Heart left ventricle (tissue), 16 donors: ENCODE measurements around the gene NUDT3. TPM values are rescaled to one million over a fixed set of nuclear protein-coding genes. Genes with fewer than 3 reads are reported as not detected.
A peak's percentile ranks its signal among the peaks of the same experiment; 100 is the strongest.
"Not testable (repeated sequence)": the region's sequence is repeated elsewhere in the genome, so short reads cannot be mapped to it uniquely, and the experiment has no call there.

Experiments
- ATAC-seq, 4 donors: fragments of 200-7000 bp; cut with Tn5 transposase; one replicate each; pipeline ENCODE4 v1.9.1; 2020 to 2022; ENCODE audit warnings: moderate library complexity in 4 of 4, mild to moderate bottlenecking in 3 of 4, moderate number of reproducible peaks in 1 of 4
- DNase-seq, 5 donors: peaks; one replicate each; pipeline ENCODE4 v3.0.0-alpha.2; 2020
- H3K27ac ChIP-seq, 12 donors: fragments of 200-600 bp; sonication (generic) in 4 of 12; one replicate each; pipeline versions ENCODE4 v1.5.0 to v1.8.0; 2016 to 2022; ENCODE audit warnings: mild to moderate bottlenecking in 2 of 12
- H3K27me3 ChIP-seq, 9 donors: fragments of 200-600 bp; sonication (generic) in 2 of 9; one replicate each; pipeline versions ENCODE4 v1.5.1 to v1.8.0; 2016 to 2022; ENCODE audit warnings: mild to moderate bottlenecking in 3 of 9
- H3K36me3 ChIP-seq, 9 donors: fragments of 200-600 bp; sonication (generic) in 2 of 9; one replicate each; pipeline versions ENCODE4 v1.5.0 to v1.8.0; 2018 to 2022; ENCODE audit warnings: mild to moderate bottlenecking in 2 of 9
- H3K4me1 ChIP-seq, 12 donors: fragments of 200-600 bp; sonication (generic) in 4 of 12; one replicate each; pipeline versions ENCODE4 v1.5.0 to v1.8.0; 2016 to 2022; ENCODE audit warnings: mild to moderate bottlenecking in 3 of 12
- H3K4me3 ChIP-seq, 12 donors: fragments of 200-600 bp; sonication (generic) in 4 of 12; one replicate each; pipeline versions ENCODE4 v1.5.0 to v1.8.0; 2017 to 2022; ENCODE audit warnings: mild to moderate bottlenecking in 9 of 12, moderate library complexity in 4 of 12
- H3K9me3 ChIP-seq, 12 donors: fragments of 200-600 bp; sonication (generic) in 4 of 12; one replicate each; pipeline versions ENCODE4 v1.5.0 to v1.8.0; 2016 to 2022; ENCODE audit warnings: mild to moderate bottlenecking in 1 of 12
- CTCF ChIP-seq, 12 donors: fragments of 200-600 bp; sonication (generic) in 4 of 12; IDR thresholded peaks; one replicate each; pipeline versions ENCODE4 v1.5.0 to v1.8.0; 2018 to 2022; ENCODE audit warnings: antibody characterized with exemption in 12 of 12, mild to moderate bottlenecking in 5 of 12
- POLR2A ChIP-seq, 2 donors: fragments of 450-650 bp; IDR thresholded peaks; one replicate each; pipeline ENCODE4 v1.6.1; 2017; ENCODE audit warnings: antibody characterized with exemption in 2 of 2, mild to moderate bottlenecking in 2 of 2, moderate library complexity in 2 of 2
- WGBS, 4 donors: extraction: QIAGEN DNeasy Blood & Tissue Kit in 2 of 4; methylation state at CpG; one replicate each; pipeline versions ENCODE4 v1.1.5 to v1.1.7; 2013 to 2018; 5-methylcytosine and 5-hydroxymethylcytosine counted together
- intact Hi-C, 10 donors: fragments of 100-400 bp; cut with DNase I; formaldehyde crosslinking; loops; one replicate each; pipeline versions ENCODE4 v1.11.1 to v1.14.2; 2022
- polyA plus RNA-seq, 2 donors: library from polyadenylated mRNA; stranded (reverse); fragments of 200-250 nt; gene quantifications; one replicate each; pipeline ENCODE4 v1.2.3, GENCODE V29; 2013
- total RNA-seq, 9 donors: library from RNA; depleted of rRNA in 2 of 9; stranded (reverse); fragments of >200 nt in 2 of 9; fragmentation: NEBNext Ultra II Directional in 3 of 9; extraction: Animal tissue kit (Norgen Biotek cat#: 25700) in 3 of 9; gene quantifications; one replicate each; pipeline versions ENCODE4 v1.1.0 to v1.2.4, GENCODE V29; 2016 to 2023
- donor health status: ischemic (EF 13 %, LVEDD 7.1; RV severe dilation, severe dysfunction).
- donor health status: healthy with polysubstance abuse.
- donor health status: DM: no; HTN: yes; CAD: no.
- donor health status: DM: no; HTN: no; CAD: no.
- donor health status: ischemic (EF 25% LVEDD 6.9; RV normal size, moderate dysfunction).
- donor health status: ischemic (EF 25% LVEDD 5.7; RV mildly dilated, moderate dysfunction).
- donor health status: healthy.
- donor health status: DM: yes; HTN: yes; CAD: no.
- donor health status: ischemic (EF 35%, LVEDD 5.7; RV mildly dilated, moderate dysfunction).
- donor health status: nonischemic (EF 11% LVEDD 7.7; RV severe dilation, severe dysfunction).
- donor health status: DM: yes; HTN: yes; CAD: no.
- donor health status: PGD.
- donor health status: ischemic (EF 29% LVEDD 5.4; RV normal size, mild dysfunction).
- donor health status: nonischemic (EF 23%, LVEDD 6.1; RV moderate dilation, normal function).

The NUDT3 gene
- total and polyA plus RNA-seq, 11 donors, result 15.9 to 68.4 (median 54.5) TPM

GRCh38 chr6:34325633-34326032, 66.8 kb downstream of the NUDT3 start:
- intact Hi-C loops, result no loop called here
- H3K4me1 ChIP-seq, result peaks cover 0 to 32% (median 12%) of the 10 kb centered on the region in 12 donors
- H3K36me3 ChIP-seq, result peaks cover 0 to 4% (median 0%) of the 10 kb centered on the region in 9 donors

GRCh38 chr6:34324738-34325444, 67.6 kb downstream of the NUDT3 start:
- Histone ChIP-seq H3K9me3 (no peaks in the 10 kb centered on the region), H3K27ac (peak overlapping the region in 11 of 12 donors; percentile 7 to 76 (median 45)), H3K4me3 (no peak overlapping the region), H3K36me3 (peaks cover 0 to 4% (median 0%) of the 10 kb centered on the region in 9 donors), H3K27me3 (no peaks in the 10 kb centered on the region), H3K4me1 (peaks cover 0 to 32% (median 13%) of the 10 kb centered on the region in 12 donors)
- 56 to 63% (median 60%) methylated on average over 8 of the region's 8 CpGs for WGBS, 4 donors
- intact Hi-C loops, result loop anchor here in 1 of 10 donors (5.0 kb wide), 1 partner anchor 67 kb away; the partner anchor contains the start of gene NUDT3
- DNase-seq (peak in 4 of 5 donors; percentile 40 to 81 (median 61)), ATAC-seq (peak; percentile 78 to 96 (median 93))
- TF ChIP-seq POLR2A (IDR thresholded peaks at IDR 0.05) (no peak), CTCF (IDR thresholded peaks at IDR 0.05) (no peak)

More at GRCh38 chr6:34325633-34326032, 66.8 kb downstream of the NUDT3 start:
- DNase-seq (no peak), ATAC-seq (no peak)
- Histone ChIP-seq H3K27ac (peak overlapping the region in 8 of 12 donors; percentile 14 to 76 (median 52)), H3K9me3 (no peaks in the 10 kb centered on the region), H3K27me3 (no peaks in the 10 kb centered on the region), H3K4me3 (no peak overlapping the region)
- TF ChIP-seq POLR2A (IDR thresholded peaks at IDR 0.05) (no peak), CTCF (IDR thresholded peaks at IDR 0.05) (no peak)
- WGBS, 4 donors, result 74 to 75% (median 75%) methylated on average over 4 of the region's 4 CpGs

GRCh38 chr6:34324221-34324620, 68.2 kb downstream of the NUDT3 start:
- H3K27ac ChIP-seq, result peak overlapping the region in 10 of 12 donors; percentile 7 to 76 (median 46)
- H3K9me3 ChIP-seq, H3K36me3 ChIP-seq, ATAC-seq, H3K27me3 ChIP-seq, DNase-seq, H3K4me3 ChIP-seq: not testable (repeated sequence)
- 83 to 95% (median 87%) methylated on average over 2 of the region's 2 CpGs for WGBS, 4 donors
- intact Hi-C loops, result loop anchor here in 1 of 10 donors (5.0 kb wide), 1 partner anchor 68 kb away; the partner anchor contains the start of gene NUDT3
- H3K4me1 ChIP-seq, result peaks cover 0 to 35% (median 17%) of the 10 kb centered on the region in 12 donors

- Histone ChIP-seq H3K27me3 (no peaks in the 10 kb centered on the region), H3K4me3 (no peak overlapping the region), H3K27ac (no peak overlapping the region), H3K9me3 (no peaks in the 10 kb centered on the region), H3K36me3 (peaks cover 0 to 4% (median 0%) of the 10 kb centered on the region in 9 donors), H3K4me1 (peaks cover 0 to 44% (median 26%) of the 10 kb centered on the region in 12 donors)
- DNase-seq, result no peak
- TF ChIP-seq CTCF (IDR thresholded peaks at IDR 0.05) (no peak), POLR2A (IDR thresholded peaks at IDR 0.05) (no peak)
- WGBS, 4 donors, result 92 to 94% (median 93%) methylated on average over 6 of the region's 6 CpGs
- ATAC-seq, result no peak
- intact Hi-C loops, result loop anchor here in 1 of 10 donors (5.0 kb wide), 1 partner anchor 69 kb away; the partner anchor contains the start of gene NUDT3
Measured at GRCh38 chr6:34323300-34323699, 69.2 kb downstream of the NUDT3 start.
